Fibroblast of lung (primary cell): ENCODE results near the gene CRMP1. TPM values are rescaled to one million over a fixed set of nuclear protein-coding genes. Genes with fewer than 3 reads are reported as not detected.

Source experiments
- DNase-seq, 2 donors: peaks; one replicate each; pipeline versions ENCODE4 v3.0.0 to v3.0.0-alpha.2; 2010; ENCODE audit warnings: low read depth in 2 of 2
- H2AFZ ChIP-seq: 2 replicates; pipeline ENCODE4 v1.5.1; 2012; ENCODE audit warnings: low read length, control low read depth, inconsistent platforms
- H3K27ac ChIP-seq: 2 replicates; pipeline ENCODE4 v1.5.1; 2011; ENCODE audit warnings: low read length, control low read depth; ENCODE audit not compliant: insufficient read depth
- H3K27me3 ChIP-seq: 2 replicates; pipeline ENCODE4 v1.5.1; 2011; ENCODE audit warnings: mild to moderate bottlenecking, low read length; ENCODE audit not compliant: control insufficient read depth, insufficient read depth
- H3K36me3 ChIP-seq: 2 replicates; pipeline ENCODE4 v1.5.1; 2011; ENCODE audit warnings: low read length; ENCODE audit not compliant: control insufficient read depth, insufficient read depth
- H3K4me1 ChIP-seq: 2 replicates; pipeline ENCODE4 v1.5.1; 2011; ENCODE audit warnings: low read length; ENCODE audit not compliant: control insufficient read depth, insufficient read depth; ENCODE audit errors: extremely low read depth
- H3K4me2 ChIP-seq: 2 replicates; pipeline ENCODE4 v1.5.1; 2011; ENCODE audit warnings: low read length, control low read depth; ENCODE audit not compliant: insufficient read depth; ENCODE audit errors: extremely low read depth
- H3K4me3 ChIP-seq, 4 experiments: fragments of 200-600 bp in 1 of 4; sonication (generic) in 1 of 4; replicated peaks in 1 of 4; 2 replicates each; pipeline ENCODE4 v1.5.1; 2011 to 2016; ENCODE audit warnings: low read length in 4 of 4, low read depth in 3 of 4, mild to moderate bottlenecking in 3 of 4, control low read depth in 2 of 4, inconsistent platforms in 1 of 4, mixed read lengths in 1 of 4; ENCODE audit not compliant: insufficient read depth in 1 of 4; ENCODE audit errors: control extremely low read depth in 1 of 4
- H3K79me2 ChIP-seq: 2 replicates; pipeline ENCODE4 v1.5.1; 2012; ENCODE audit warnings: mild to moderate bottlenecking, low read length, inconsistent platforms; ENCODE audit not compliant: control insufficient read depth, insufficient read depth
- H3K9ac ChIP-seq: 2 replicates; pipeline ENCODE4 v1.5.1; 2011; ENCODE audit warnings: mild to moderate bottlenecking, low read length, control low read depth; ENCODE audit not compliant: insufficient read depth
- H3K9me3 ChIP-seq: 2 replicates; pipeline ENCODE4 v1.5.1; 2012; ENCODE audit warnings: low read depth, low read length; ENCODE audit not compliant: control insufficient read depth, insufficient read depth
- H4K20me1 ChIP-seq: 2 replicates; pipeline ENCODE4 v1.5.1; 2011; ENCODE audit warnings: low read length; ENCODE audit not compliant: control insufficient read depth, insufficient read depth; ENCODE audit errors: extremely low read depth
- CTCF ChIP-seq, 2 donors: IDR thresholded peaks in 1 of 2; conservative IDR thresholded peaks in 1 of 2; 1 replicate in 1 of 2; 2 replicates in 1 of 2; pipeline ENCODE4 v1.5.1; 2011 to 2012; ENCODE audit warnings: low read length in 2 of 2, control low read depth in 1 of 2, inconsistent platforms in 1 of 2, low read depth in 1 of 2, mild to moderate bottlenecking in 1 of 2
- EZH2 ChIP-seq: IDR thresholded peaks from 2 replicates; pipeline ENCODE4 v1.5.1; 2012; ENCODE audit warnings: low read length, control low read depth, mild to moderate bottlenecking; ENCODE audit errors: missing control alignments
- polyA plus RNA-seq, 2 donors: library from polyadenylated mRNA; depleted of rRNA in 1 of 2; stranded (reverse) in 1 of 2; unstranded in 1 of 2; fragments of >200 nt; gene quantifications; 2 replicates each; pipeline ENCODE4 v1.2.1, GENCODE V29; 2011 to 2012; ENCODE audit warnings: missing spikeins in 1 of 2
- total RNA-seq: library from RNA; depleted of rRNA; stranded (reverse); fragments of >200 nt; gene quantifications from 2 replicates; pipeline ENCODE4 v1.2.1, GENCODE V29; 2014

Gene CRMP1
- total and polyA plus RNA-seq, 2 donors (not counting 1 experiment from before 2014, with no cell fraction given) = 0.33 to 2.7 TPM

DNA sequence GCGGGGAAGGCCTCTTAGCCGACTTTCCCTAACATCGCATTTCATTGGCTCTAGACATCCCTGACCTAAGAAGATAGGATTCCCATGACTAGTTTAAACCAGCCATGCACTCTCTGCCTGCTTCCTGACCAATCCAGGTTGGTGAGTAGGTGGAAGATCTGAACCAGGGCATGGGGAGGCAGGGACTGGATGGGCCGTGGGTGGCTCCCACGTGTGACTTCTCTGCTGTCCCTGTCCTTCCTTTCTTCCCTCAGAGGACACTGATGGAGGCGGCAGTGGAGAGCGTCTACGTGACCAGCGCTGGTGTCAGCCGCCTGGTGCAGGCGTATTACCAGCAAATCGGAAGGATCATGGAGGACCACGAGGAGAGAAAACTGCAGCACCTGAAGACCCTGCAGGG lies 91.2 kb downstream of the CRMP1 start:
- Histone ChIP-seq H3K27me3 (no peaks in the 10 kb centered on the region), H3K79me2 (no peaks in the 10 kb centered on the region), H3K9ac (no peak overlapping the region), H3K4me3 (no peak overlapping the region), H3K4me1 (no peaks in the 10 kb centered on the region), H3K36me3 (peaks cover 23% of the 10 kb centered on the region), H2AFZ (no peak overlapping the region), H4K20me1 (no peaks in the 10 kb centered on the region), H3K4me2 (no peak overlapping the region), H3K9me3 (no peaks in the 10 kb centered on the region), H3K27ac (no peak overlapping the region)
- TF ChIP-seq CTCF (conservative IDR thresholded peaks at IDR 0.05 in 1 of 2, IDR thresholded peaks at IDR 0.05 in 1 of 2; ENCODE audit: low read depth in 1 of 2, low read length in 2 of 2) = no peak
- no peak for TF ChIP-seq EZH2
- DNase-seq = no peak

DNA sequence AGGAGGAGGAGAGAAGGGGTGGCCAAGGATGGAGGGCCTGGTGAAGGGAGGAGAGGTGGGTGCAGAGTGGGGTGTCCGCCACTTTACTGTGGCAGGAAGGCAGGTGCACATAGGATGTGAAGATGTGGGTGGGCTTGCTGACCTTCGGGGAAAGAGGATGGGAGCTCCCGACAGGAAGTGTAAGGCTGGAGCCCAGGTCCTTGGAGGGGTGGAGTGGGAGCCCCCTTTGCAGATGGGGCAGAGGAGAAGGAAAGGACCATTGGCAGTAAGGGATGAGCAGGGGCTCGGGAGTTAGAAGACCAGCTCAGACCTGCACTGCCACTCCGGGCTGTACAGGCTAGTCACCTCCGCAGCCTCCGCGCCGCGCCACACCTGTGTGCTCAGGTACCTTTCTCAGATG lies 92.4 kb downstream of the CRMP1 start:
- DNase-seq = no peak
- Histone ChIP-seq H3K36me3 (peaks cover 23% of the 10 kb centered on the region), H2AFZ (no peak overlapping the region), H3K27ac (no peak overlapping the region), H3K79me2 (no peaks in the 10 kb centered on the region), H4K20me1 (no peaks in the 10 kb centered on the region), H3K9ac (no peak overlapping the region), H3K4me2 (no peak overlapping the region), H3K4me1 (no peaks in the 10 kb centered on the region), H3K4me3 (no peak overlapping the region), H3K9me3 (no peaks in the 10 kb centered on the region), H3K27me3 (no peaks in the 10 kb centered on the region)
- TF ChIP-seq EZH2 = no peak
- no peak for TF ChIP-seq CTCF (conservative IDR thresholded peaks at IDR 0.05 in 1 of 2, IDR thresholded peaks at IDR 0.05 in 1 of 2; ENCODE audit: low read depth in 1 of 2, low read length in 2 of 2)

- Histone ChIP-seq H3K27me3 (no peaks in the 10 kb centered on the region), H3K4me1 (no peaks in the 10 kb centered on the region), H3K4me2 (no peak overlapping the region), H2AFZ (no peak overlapping the region), H3K27ac (no peak overlapping the region), H3K36me3 (peaks cover 17% of the 10 kb centered on the region), H3K79me2 (no peaks in the 10 kb centered on the region), H3K4me3 (no peak overlapping the region), H3K9ac (no peak overlapping the region), H3K9me3 (no peaks in the 10 kb centered on the region), H4K20me1 (no peaks in the 10 kb centered on the region)
- DNase-seq = no peak
- TF ChIP-seq EZH2 = no peak
Observed at GRCh38 chr4:5799406-5799805, 93.5 kb downstream of the CRMP1 start.
